PC-9 (cell line): ENCODE measurements around the gene SLC25A24.
"Not testable (repeated sequence)": the region's sequence is repeated elsewhere in the genome, so short reads cannot be mapped to it uniquely, and the experiment has no call there.

Source experiments
- CTCF ChIP-seq: fragments of 200-600 bp; sonication (generic); conservative IDR thresholded peaks from 2 replicates; pipeline ENCODE4 v1.6.1; 2017; ENCODE audit warnings: mixed run types, antibody characterized with exemption, mild to moderate bottlenecking, moderate library complexity
- EZH2 ChIP-seq: fragments of 200-600 bp; sonication (generic); IDR thresholded peaks from 2 replicates; pipeline ENCODE4 v1.8.0; 2017; ENCODE audit warnings: antibody characterized with exemption, low read depth

- TF ChIP-seq CTCF, EZH2: not testable (repeated sequence)
Measured at GRCh38 chr1:108217515-108218174, 17.5 kb upstream of the SLC25A24 start.
